SU-DHL-6 (cell line): Measurements from ENCODE around the gene TIMELESS.

Experiments
- EZH2phosphoT487 ChIP-seq: fragments of 200-600 bp; sonication (generic), shearing (Covaris generic); conservative IDR thresholded peaks from 2 replicates; pipeline ENCODE4 v1.6.1; 2018; ENCODE audit warnings: mild to moderate bottlenecking, antibody characterized with exemption, low read length, moderate library complexity, mixed read lengths
- TF ChIP-seq, protein P1 (sequence below): fragments of 200-600 bp; sonication (generic); IDR thresholded peaks from one replicate; pipeline ENCODE4 v1.5.1; 2017; ENCODE audit warnings: antibody characterized with exemption, mild to moderate bottlenecking, low read length, moderate library complexity; ENCODE audit not compliant: insufficient read depth, poor library complexity, severe bottlenecking

- TF ChIP-seq, protein P1, sequence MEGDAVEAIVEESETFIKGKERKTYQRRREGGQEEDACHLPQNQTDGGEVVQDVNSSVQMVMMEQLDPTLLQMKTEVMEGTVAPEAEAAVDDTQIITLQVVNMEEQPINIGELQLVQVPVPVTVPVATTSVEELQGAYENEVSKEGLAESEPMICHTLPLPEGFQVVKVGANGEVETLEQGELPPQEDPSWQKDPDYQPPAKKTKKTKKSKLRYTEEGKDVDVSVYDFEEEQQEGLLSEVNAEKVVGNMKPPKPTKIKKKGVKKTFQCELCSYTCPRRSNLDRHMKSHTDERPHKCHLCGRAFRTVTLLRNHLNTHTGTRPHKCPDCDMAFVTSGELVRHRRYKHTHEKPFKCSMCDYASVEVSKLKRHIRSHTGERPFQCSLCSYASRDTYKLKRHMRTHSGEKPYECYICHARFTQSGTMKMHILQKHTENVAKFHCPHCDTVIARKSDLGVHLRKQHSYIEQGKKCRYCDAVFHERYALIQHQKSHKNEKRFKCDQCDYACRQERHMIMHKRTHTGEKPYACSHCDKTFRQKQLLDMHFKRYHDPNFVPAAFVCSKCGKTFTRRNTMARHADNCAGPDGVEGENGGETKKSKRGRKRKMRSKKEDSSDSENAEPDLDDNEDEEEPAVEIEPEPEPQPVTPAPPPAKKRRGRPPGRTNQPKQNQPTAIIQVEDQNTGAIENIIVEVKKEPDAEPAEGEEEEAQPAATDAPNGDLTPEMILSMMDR: no peak
- no peak for TF ChIP-seq EZH2phosphoT487
Observed at GRCh38 chr12:56476143-56476542, 26.9 kb upstream of the TIMELESS start.
